GM18520 (cell line): ENCODE results near the gene MIXL1.

ENCODE experiments used
- ATAC-seq: cut with Tn5 transposase; IDR thresholded peaks from one replicate; pipeline ENCODE4 v1.9.1; 2021; ENCODE audit not compliant: unreplicated experiment

Gene MIXL1

GRCh38 chr1:226276077-226276682, 52.7 kb downstream of the MIXL1 start:
- no peak for ATAC-seq
